Esophagus muscularis mucosa (tissue), 4 donors: ENCODE measurements around the gene MTG1. TPM values are rescaled to one million over a fixed set of nuclear protein-coding genes. Genes with fewer than 3 reads are reported as not detected.
"Not testable (repeated sequence)": the region's sequence is repeated elsewhere in the genome, so short reads cannot be mapped to it uniquely, and the experiment has no call there.

ENCODE experiments used
- DNase-seq: peaks from one replicate; pipeline ENCODE4 v3.0.0-alpha.2; 2017; ENCODE audit errors: extremely low spot score
- H3K27ac ChIP-seq, 4 donors: fragments of 200-600 bp; sonication (generic); replicated peaks in 1 of 4; 1 replicate in 3 of 4; 2 replicates in 1 of 4; pipeline ENCODE4 v1.5.1; 2016 to 2019; ENCODE audit warnings: mild to moderate bottlenecking in 1 of 4
- H3K27me3 ChIP-seq, 4 donors: fragments of 200-600 bp; sonication (generic); one replicate each; pipeline versions ENCODE4 v1.5.1 to v1.6.0; 2016 to 2019
- H3K36me3 ChIP-seq, 4 donors: fragments of 200-600 bp; sonication (generic); one replicate each; pipeline ENCODE4 v1.5.1; 2016 to 2019
- H3K4me1 ChIP-seq, 4 donors: fragments of 200-600 bp; sonication (generic); one replicate each; pipeline ENCODE4 v1.5.1; 2016 to 2019
- H3K4me3 ChIP-seq, 4 donors: fragments of 200-600 bp; sonication (generic); 1 replicate in 2 of 4; 2 replicates in 2 of 4; pipeline ENCODE4 v1.5.1; 2016 to 2019; ENCODE audit warnings: mild to moderate bottlenecking in 4 of 4, moderate library complexity in 1 of 4
- H3K9me3 ChIP-seq, 4 donors: fragments of 200-600 bp; sonication (generic); 1 replicate in 3 of 4; 2 replicates in 1 of 4; pipeline ENCODE4 v1.5.1; 2016 to 2019
- CTCF ChIP-seq, 3 experiments: fragments of 200-600 bp in 2 of 3; fragments of 450-650 bp in 1 of 3; sonication (generic) in 2 of 3; IDR thresholded peaks; one replicate each; pipeline ENCODE4 v1.5.1; 2017 to 2019; ENCODE audit warnings: antibody characterized with exemption in 3 of 3, mild to moderate bottlenecking in 2 of 3, moderate library complexity in 1 of 3
- EP300 ChIP-seq: sonication (generic); formaldehyde crosslinking; IDR thresholded peaks from one replicate; pipeline ENCODE4 v1.6.1; 2017; ENCODE audit warnings: antibody characterized with exemption
- POLR2A ChIP-seq: fragments of 450-650 bp; IDR thresholded peaks from one replicate; pipeline ENCODE4 v1.6.1; 2017; ENCODE audit warnings: antibody characterized with exemption, moderate library complexity, mild to moderate bottlenecking, low read depth
- POLR2AphosphoS5 ChIP-seq, 2 donors: sonication (generic); formaldehyde crosslinking; IDR thresholded peaks; one replicate each; pipeline ENCODE4 v1.6.1; 2017; ENCODE audit warnings: antibody characterized with exemption in 2 of 2
- WGBS: methylation state at CpG from one replicate; pipeline ENCODE4 v1.1.5; 2018; 5-methylcytosine and 5-hydroxymethylcytosine counted together
- intact Hi-C: fragments of 100-400 bp; cut with DNase I; formaldehyde crosslinking; loops from one replicate; pipeline ENCODE4 v1.15.1; 2023
- small RNA-seq, 3 donors: library from RNA; depleted of rRNA; stranded (forward); fragments of <200 nt; gene quantifications; one replicate each; pipeline ENCODE3, GENCODE V24; 2016
- total RNA-seq, 4 donors: library from RNA; depleted of rRNA; stranded (reverse); fragments of >200 nt; gene quantifications; one replicate each; pipeline versions ENCODE4 v1.1.0 to v1.2.1, GENCODE V29; 2016

Gene MTG1
- total RNA-seq, 4 donors from 2014 or later, result 12.6 to 23.6 (median 15.9) TPM

DNA sequence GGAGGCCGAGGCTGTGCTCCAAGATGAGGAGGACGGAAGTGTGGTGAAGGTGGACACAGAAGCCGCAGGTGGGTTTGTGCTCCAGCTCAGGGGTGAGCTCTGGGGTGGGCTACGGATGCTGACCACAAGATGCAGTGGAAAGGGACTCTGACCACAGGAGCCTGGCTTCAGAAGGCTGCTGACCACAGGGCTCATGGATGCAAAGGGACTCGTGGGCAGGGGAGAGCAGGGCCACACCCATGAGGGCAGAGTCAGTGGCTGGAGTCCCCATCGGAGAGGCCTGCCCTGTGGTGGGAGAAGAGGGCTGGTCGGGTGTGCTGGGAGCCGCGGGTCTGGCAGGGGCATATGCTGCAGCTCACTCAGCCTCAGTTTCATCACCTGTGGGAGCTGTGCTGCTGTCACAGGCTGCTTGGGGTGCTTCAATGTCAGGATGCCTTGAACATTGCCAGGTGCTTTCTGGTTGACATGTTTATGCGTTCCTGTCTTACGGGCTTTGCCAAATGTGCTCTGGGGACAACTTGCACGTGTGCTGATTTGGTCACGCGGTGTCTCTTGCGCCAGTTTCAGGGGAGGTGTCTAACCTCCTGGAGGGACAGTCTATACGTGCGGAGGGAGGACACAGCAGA lies 73.4 kb downstream of the MTG1 start:
- no peak overlapping the region for H3K27ac ChIP-seq
- intact Hi-C loops, result no loop called here
- H3K9me3 ChIP-seq, result no peaks in the 10 kb centered on the region
- H3K4me1 ChIP-seq, result no peaks in the 10 kb centered on the region
- DNase-seq, result peak; percentile 68
- 85% methylated on average over 16 of the region's 17 CpGs for WGBS
- H3K4me3 ChIP-seq, result no peak overlapping the region
- peaks cover 0 to 29% (median 10%) of the 10 kb centered on the region in 4 donors for H3K36me3 ChIP-seq
- TF ChIP-seq POLR2AphosphoS5 (IDR thresholded peaks at IDR 0.05), result no peak
- TF ChIP-seq POLR2A, result no peak
- no peak for TF ChIP-seq CTCF (IDR thresholded peaks at IDR 0.05)
- TF ChIP-seq EP300, result no peak
- H3K27me3 ChIP-seq, result no peaks in the 10 kb centered on the region

DNA sequence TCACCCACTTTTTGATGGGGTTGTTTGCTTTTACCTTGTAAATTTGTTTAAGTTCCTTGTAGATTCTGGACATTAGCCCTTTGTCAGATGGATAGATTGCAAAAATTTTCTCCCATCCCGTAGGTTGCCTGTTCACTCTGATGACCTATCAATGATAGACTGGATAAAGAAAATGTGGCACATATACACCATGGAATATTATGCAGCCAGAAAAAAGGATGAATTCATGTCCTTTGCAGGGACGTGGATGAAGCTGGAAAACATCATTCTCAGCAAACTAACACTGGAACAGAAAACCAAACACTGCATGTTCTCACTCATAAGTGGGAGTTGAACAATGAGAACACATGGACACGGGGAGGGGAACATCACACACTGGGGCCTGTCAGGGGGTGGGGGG lies 75.2 kb downstream of the MTG1 start:
- H3K9me3 ChIP-seq, intact Hi-C loops, H3K4me1 ChIP-seq, H3K27me3 ChIP-seq, H3K4me3 ChIP-seq, H3K27ac ChIP-seq, DNase-seq: not testable (repeated sequence)
- WGBS, result 88% methylated on average over 3 of the region's 3 CpGs
- peaks cover 0 to 29% (median 10%) of the 10 kb centered on the region in 4 donors for H3K36me3 ChIP-seq

- DNase-seq, result peak; percentile 89
- Histone ChIP-seq H3K4me3 (no peak overlapping the region), H3K4me1 (no peaks in the 10 kb centered on the region), H3K27me3 (no peaks in the 10 kb centered on the region), H3K36me3 (peaks cover 0 to 28% (median 10%) of the 10 kb centered on the region in 4 donors), H3K9me3 (no peaks in the 10 kb centered on the region), H3K27ac (no peak overlapping the region)
- intact Hi-C loops, result no loop called here
- 69% methylated on average over 7 of the region's 7 CpGs for WGBS
- no peak for TF ChIP-seq EP300
Measured at GRCh38 chr10:133471300-133472109, 77.5 kb downstream of the MTG1 start.

Small RNAs within 50 kb of the gene (small RNA-seq; reads per million reads assigned to genes)
- gene AL360181.4, result 0 reads per million in 3 donors
- 0 reads per million in 3 donors for gene BANF1P2
- gene MIR3944, result 0 reads per million in 3 donors

Other genes starting within 250 kb of the MTG1 start
- 1 to 10 TPM in 2 of 4 donors, under 1 TPM in 2; 0.42 to 1.7 (median 0.95) TPM for gene KNDC1, start 233.9 kb upstream of the MTG1 start, total RNA-seq
- gene UTF1, start 163.9 kb upstream of the MTG1 start, total RNA-seq, result not detected
- gene VENTX, start 156.3 kb upstream of the MTG1 start, total RNA-seq, result 1 to 10 TPM in 3 of 4 donors, under 1 TPM in 1; 0.46 to 2.5 (median 2.0) TPM
- 1 to 10 TPM; 1.2 to 8.9 (median 2.3) TPM for gene ADAM8, start 117.3 kb upstream of the MTG1 start, total RNA-seq
- gene TUBGCP2, start 85.3 kb upstream of the MTG1 start, total RNA-seq, result 10 to 100 TPM; 30.2 to 54.4 (median 39.0) TPM
- 10 to 100 TPM; 22.9 to 34.8 (median 33.0) TPM for gene ZNF511, start 85.2 kb upstream of the MTG1 start, total RNA-seq
- 1 to 10 TPM; 1.6 to 3.6 (median 2.3) TPM for gene CALY, start 57.3 kb upstream of the MTG1 start, total RNA-seq
- gene PRAP1, start 46.8 kb upstream of the MTG1 start, total RNA-seq, result not detected
- gene FUOM, start 36.1 kb upstream of the MTG1 start, total RNA-seq, result 10 to 100 TPM in 2 of 4 donors, 1 to 10 TPM in 2; 7.9 to 12.2 (median 10.5) TPM
- gene ECHS1, start 20.8 kb upstream of the MTG1 start, total RNA-seq, result 10 to 100 TPM; 64.0 to 77.7 (median 73.2) TPM
- gene PAOX, start 14.9 kb upstream of the MTG1 start, total RNA-seq, result 10 to 100 TPM; 10.1 to 15.0 (median 14.3) TPM
- gene SPRN, start 30.5 kb downstream of the MTG1 start, total RNA-seq, result under 1 TPM in 2 of 4 donors, not detected in 2; 0.34 to 0.71 TPM
- 1 to 10 TPM in 3 of 4 donors, under 1 TPM in 1; 0.65 to 1.7 (median 1.4) TPM for gene SCART1, start 59.8 kb downstream of the MTG1 start, total RNA-seq
- gene CYP2E1, start 133.2 kb downstream of the MTG1 start, total RNA-seq, result under 1 TPM; 0.83 to 0.98 (median 0.87) TPM
- 1 to 10 TPM in 1 of 4 donors, under 1 TPM in 1, not detected in 2; 0.50 to 10.0 TPM for gene SYCE1, start 171.4 kb downstream of the MTG1 start, total RNA-seq
- gene FRG2B, start 232.6 kb downstream of the MTG1 start, total RNA-seq, result not detected